ENCODE results near the gene CASP8AP2. TPM values are rescaled to one million over a fixed set of nuclear protein-coding genes. Genes with fewer than 3 reads are reported as not detected.

Gene CASP8AP2
- total and polyA plus RNA-seq, 2 donors from 2014 or later, result 2.4 to 17.5 TPM

GRCh38 chr6:89794324-89794723, 35.4 kb upstream of the CASP8AP2 start:
- H3K4me1 ChIP-seq (ENCODE audit: control insufficient read depth in 2 of 3, insufficient read depth in 2 of 3, low read depth in 1 of 3, low read length in 3 of 3), result no peaks in the 10 kb centered on the region
- DNase-seq (no peak), FAIRE-seq (no peak)
- no peak overlapping the region for H3K27ac ChIP-seq (ENCODE audit: low read depth in 2 of 2, low read length in 2 of 2)
- intact Hi-C loops (cut with DNase I), result no loop called here
- peaks cover 5 to 14% (median 10%) of the 10 kb centered on the region in 3 donors for H3K36me3 ChIP-seq (ENCODE audit: control insufficient read depth in 2 of 3, insufficient read depth in 3 of 3, low read length in 3 of 3)
- no peak overlapping the region for H3K9ac ChIP-seq (ENCODE audit: low read length in 3 of 3)
- no peak for TF ChIP-seq CTCF (IDR thresholded peaks at IDR 0.05; ENCODE audit: borderline replicate concordance, extremely low read depth, insufficient read depth)
- H3K4me3 ChIP-seq (ENCODE audit: low read length in 3 of 3), result no peak overlapping the region
- no peaks in the 10 kb centered on the region for H3K27me3 ChIP-seq (ENCODE audit: control insufficient read depth, insufficient read depth, low read length)
- no peaks in the 10 kb centered on the region for H3K9me3 ChIP-seq (ENCODE audit: control insufficient read depth in 2 of 3, insufficient read depth in 1 of 3, low read length in 3 of 3)

GRCh38 chr6:89797317-89797716, 32.4 kb upstream of the CASP8AP2 start:
- Histone ChIP-seq H3K9ac (ENCODE audit: low read length in 3 of 3) (no peak overlapping the region), H3K27me3 (ENCODE audit: control insufficient read depth, insufficient read depth, low read length) (no peaks in the 10 kb centered on the region), H3K4me1 (ENCODE audit: control insufficient read depth in 2 of 3, insufficient read depth in 2 of 3, low read depth in 1 of 3, low read length in 3 of 3) (no peaks in the 10 kb centered on the region), H3K4me3 (ENCODE audit: low read length in 3 of 3) (no peak overlapping the region), H3K36me3 (ENCODE audit: control insufficient read depth in 2 of 3, insufficient read depth in 3 of 3, low read length in 3 of 3) (peaks cover under 1 to 11% (median 3%) of the 10 kb centered on the region in 3 donors), H3K27ac (ENCODE audit: low read depth in 2 of 2, low read length in 2 of 2) (no peak overlapping the region), H3K9me3 (ENCODE audit: control insufficient read depth in 2 of 3, insufficient read depth in 1 of 3, low read length in 3 of 3) (no peaks in the 10 kb centered on the region)
- intact Hi-C loops (cut with DNase I), result no loop called here
- FAIRE-seq, result no peak
- TF ChIP-seq CTCF (IDR thresholded peaks at IDR 0.05; ENCODE audit: borderline replicate concordance, extremely low read depth, insufficient read depth), result no peak
- no peak for DNase-seq

GRCh38 chr6:89799096-89799495, 30.6 kb upstream of the CASP8AP2 start:
- peaks cover 0 to 5% (median 4%) of the 10 kb centered on the region in 3 donors for H3K36me3 ChIP-seq (ENCODE audit: control insufficient read depth in 2 of 3, insufficient read depth in 3 of 3, low read length in 3 of 3)
- no peak for FAIRE-seq

More at GRCh38 chr6:89799096-89799495, 30.6 kb upstream of the CASP8AP2 start:
- no peak overlapping the region for H3K9ac ChIP-seq (ENCODE audit: low read length in 3 of 3)
- H3K9me3 ChIP-seq (ENCODE audit: control insufficient read depth in 2 of 3, insufficient read depth in 1 of 3, low read length in 3 of 3), result no peaks in the 10 kb centered on the region
- H3K4me1 ChIP-seq (ENCODE audit: control insufficient read depth in 2 of 3, insufficient read depth in 2 of 3, low read depth in 1 of 3, low read length in 3 of 3), result no peaks in the 10 kb centered on the region
- no peak for DNase-seq
- TF ChIP-seq CTCF (IDR thresholded peaks at IDR 0.05; ENCODE audit: borderline replicate concordance, extremely low read depth, insufficient read depth), result no peak
- no peaks in the 10 kb centered on the region for H3K27me3 ChIP-seq (ENCODE audit: control insufficient read depth, insufficient read depth, low read length)
- H3K4me3 ChIP-seq (ENCODE audit: low read length in 3 of 3), result no peak overlapping the region
- intact Hi-C loops (cut with DNase I), result no loop called here
- no peak overlapping the region for H3K27ac ChIP-seq (ENCODE audit: low read depth in 2 of 2, low read length in 2 of 2)

Data from kidney (tissue), 14 donors.